SK-N-MC (cell line): ENCODE data around the gene WDR26.
A peak's percentile ranks its signal among the peaks of the same experiment; 100 is the strongest.

Source experiments
- DNase-seq: peaks from one replicate; pipeline ENCODE4 v3.0.0-alpha.2; 2011; ENCODE audit warnings: low read depth, low spot score
- H3K27ac ChIP-seq: fragments of 200-600 bp; sonication (generic); 2 replicates; pipeline ENCODE4 v1.5.1; 2016; ENCODE audit warnings: mixed run types
- H3K36me3 ChIP-seq: fragments of 200-600 bp; sonication (generic); 2 replicates; pipeline ENCODE4 v1.6.1; 2017; ENCODE audit warnings: antibody characterized with exemption, low read length, mixed read lengths; ENCODE audit not compliant: insufficient read depth
- H3K4me3 ChIP-seq: fragments of 200-600 bp; sonication (generic); 2 replicates; pipeline ENCODE4 v1.5.1; 2016
- H3K9ac ChIP-seq: fragments of 200-600 bp; sonication (generic); 2 replicates; pipeline ENCODE4 v1.8.0; 2017; ENCODE audit warnings: mixed run types, mixed read lengths; ENCODE audit not compliant: insufficient read length
- H3K9me3 ChIP-seq: fragments of 200-600 bp; sonication (generic); 2 replicates; pipeline ENCODE4 v1.6.1; 2017; ENCODE audit warnings: low read depth, mild to moderate bottlenecking, antibody characterized with exemption, low read length, moderate library complexity, mixed read lengths
- EZH2 ChIP-seq: fragments of 200-600 bp; sonication (generic); IDR thresholded peaks from one replicate; pipeline ENCODE4 v1.6.1; 2017; ENCODE audit warnings: antibody characterized with exemption
- FOXP2 ChIP-seq: optimal IDR thresholded peaks from 2 replicates; pipeline ENCODE3; 2011; ENCODE audit warnings: mild to moderate bottlenecking, moderate library complexity; ENCODE audit not compliant: insufficient read depth; ENCODE audit errors: extremely low read length, control extremely low read depth
- POLR2AphosphoS5 ChIP-seq: IDR thresholded peaks from 2 replicates; pipeline ENCODE4 v1.6.1; 2012; ENCODE audit warnings: mild to moderate bottlenecking, low read depth, low read length, borderline replicate concordance

Gene WDR26

DNA sequence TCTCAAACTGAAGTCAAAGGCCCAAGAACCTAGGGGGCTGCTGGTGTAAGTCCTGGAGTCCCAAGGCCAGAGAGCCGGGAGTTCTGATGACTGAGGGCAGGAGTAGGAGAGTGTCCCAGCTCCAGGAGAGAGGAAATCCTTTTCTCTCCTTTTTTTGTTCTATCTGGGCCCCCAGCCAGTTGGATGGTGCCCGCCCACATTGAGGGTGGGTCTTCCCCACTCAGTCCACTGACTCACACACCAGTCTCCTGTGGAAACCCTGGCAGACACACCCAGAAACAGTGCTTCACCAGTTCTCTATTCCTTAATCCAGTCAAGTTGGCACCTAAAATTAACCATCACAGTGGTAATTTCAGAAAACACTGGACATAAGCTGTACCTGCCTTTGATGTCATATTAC lies 12.7 kb upstream of the WDR26 start:
- no peak overlapping the region for H3K4me3 ChIP-seq
- no peak for TF ChIP-seq POLR2AphosphoS5
- no peak for TF ChIP-seq FOXP2
- no peak for TF ChIP-seq EZH2
- DNase-seq = no peak
- H3K9ac ChIP-seq = no peak overlapping the region
- H3K36me3 ChIP-seq = no peaks in the 10 kb centered on the region
- no peaks in the 10 kb centered on the region for H3K9me3 ChIP-seq
- no peak overlapping the region for H3K27ac ChIP-seq

GRCh38 chr1:224438989-224439388 lies 4.4 kb upstream of the WDR26 start:
- Histone ChIP-seq H3K9me3 (no peaks in the 10 kb centered on the region), H3K9ac (no peak overlapping the region), H3K27ac (no peak overlapping the region), H3K4me3 (no peak overlapping the region), H3K36me3 (no peaks in the 10 kb centered on the region; the same call in 1 of the 2 replicates)
- no peak for DNase-seq
- TF ChIP-seq EZH2 (no peak), POLR2AphosphoS5 (no peak), FOXP2 (no peak)

GRCh38 chr1:224435999-224436398 lies 1.4 kb upstream of the WDR26 start:
- H3K9me3 ChIP-seq = no peaks in the 10 kb centered on the region
- peak overlapping the region; percentile 81 for H3K4me3 ChIP-seq
- peaks cover 8% of the 10 kb centered on the region for H3K36me3 ChIP-seq
- no peak overlapping the region for H3K27ac ChIP-seq
- peak overlapping the region; percentile 92 for H3K9ac ChIP-seq
- DNase-seq = no peak
- no peak for TF ChIP-seq FOXP2
- TF ChIP-seq EZH2 = no peak
- TF ChIP-seq POLR2AphosphoS5 = no peak

DNA sequence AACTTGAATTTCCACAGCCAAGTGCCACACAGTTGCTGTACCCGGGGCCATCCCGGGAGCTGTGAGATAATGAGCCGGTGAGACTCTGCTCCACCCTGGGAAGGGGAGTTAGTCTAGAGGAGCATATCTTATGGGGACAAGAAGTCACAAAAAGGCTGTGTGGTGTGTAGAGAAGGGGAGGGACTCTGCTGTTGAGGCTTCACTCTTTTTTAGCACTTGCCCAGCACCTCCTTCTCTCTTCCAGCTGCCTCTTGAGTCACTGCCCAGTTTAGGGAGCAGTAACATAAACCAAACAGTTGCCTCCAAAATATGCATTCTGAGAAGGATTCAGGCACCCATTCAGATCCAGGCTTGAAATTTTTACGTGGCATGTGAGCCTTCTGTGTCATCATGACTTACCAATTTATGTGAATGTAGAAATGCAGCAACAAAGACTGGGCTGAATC lies 744 bp upstream of the WDR26 start:
- DNase-seq = no peak
- Histone ChIP-seq H3K36me3 (peaks cover 8% of the 10 kb centered on the region), H3K9me3 (no peaks in the 10 kb centered on the region), H3K27ac (peak overlapping the region; percentile 63; the same call in 1 of the 2 replicates), H3K9ac (peak overlapping the region; percentile 92), H3K4me3 (peak overlapping the region; percentile 81)
- TF ChIP-seq EZH2 (no peak), FOXP2 (no peak), POLR2AphosphoS5 (no peak)

DNA sequence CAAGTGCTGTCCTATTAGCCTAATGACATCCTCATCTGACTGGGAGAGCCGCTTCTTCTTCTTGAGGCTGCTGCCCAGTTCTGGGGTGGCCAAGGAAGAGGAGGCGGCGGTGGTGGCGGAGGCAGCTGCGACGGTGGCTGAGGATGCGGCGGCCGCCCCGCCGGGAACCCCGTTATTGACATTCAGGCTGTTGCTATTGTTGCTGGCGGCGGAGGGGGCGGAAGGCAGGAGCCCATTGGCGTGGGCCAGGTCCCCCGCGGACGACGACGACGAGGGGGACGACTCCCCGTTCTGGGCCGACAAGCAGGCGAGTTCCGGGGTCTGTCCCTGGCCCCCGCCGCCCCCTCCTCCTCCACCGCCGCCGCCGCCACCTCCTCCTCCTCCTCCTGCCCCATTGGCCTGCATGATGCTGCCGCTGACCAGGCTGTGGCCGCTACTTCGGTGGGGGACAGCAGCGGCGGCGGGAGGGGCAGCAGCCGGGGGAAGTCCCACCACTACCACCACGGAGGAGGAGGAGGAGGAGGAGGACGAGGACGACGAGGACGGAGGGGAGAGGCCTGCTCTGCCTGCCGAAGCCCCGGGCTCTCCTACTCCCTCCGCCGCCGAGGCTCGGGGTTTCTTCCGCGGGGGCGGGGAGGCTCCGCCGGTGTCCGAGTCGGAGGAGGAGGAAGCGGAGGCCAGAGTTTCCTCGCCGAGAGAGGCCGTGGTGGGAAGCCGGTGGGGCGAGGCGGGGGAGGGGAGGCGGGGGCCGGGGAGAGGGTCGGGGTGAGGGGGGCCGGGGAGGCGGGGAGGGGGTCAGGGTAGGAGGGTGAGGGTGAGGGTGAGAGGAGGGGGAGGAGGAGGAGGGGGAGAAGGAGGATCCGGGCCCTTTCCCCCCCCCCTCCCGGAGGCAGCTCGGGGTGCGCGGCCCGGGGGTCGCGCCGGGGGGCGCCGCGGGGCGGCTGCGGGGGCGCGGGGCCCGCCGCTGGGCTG lies 610 bp downstream of the WDR26 start:
- no peak for TF ChIP-seq FOXP2
- no peak for TF ChIP-seq POLR2AphosphoS5
- no peak for TF ChIP-seq EZH2
- DNase-seq = no peak
- no peaks in the 10 kb centered on the region for H3K9me3 ChIP-seq
- peak overlapping the region; percentile 69 for H3K9ac ChIP-seq
- H3K36me3 ChIP-seq = peaks cover 18% of the 10 kb centered on the region
- H3K27ac ChIP-seq = no peak overlapping the region
- H3K4me3 ChIP-seq = peak overlapping the region; percentile 91

DNA sequence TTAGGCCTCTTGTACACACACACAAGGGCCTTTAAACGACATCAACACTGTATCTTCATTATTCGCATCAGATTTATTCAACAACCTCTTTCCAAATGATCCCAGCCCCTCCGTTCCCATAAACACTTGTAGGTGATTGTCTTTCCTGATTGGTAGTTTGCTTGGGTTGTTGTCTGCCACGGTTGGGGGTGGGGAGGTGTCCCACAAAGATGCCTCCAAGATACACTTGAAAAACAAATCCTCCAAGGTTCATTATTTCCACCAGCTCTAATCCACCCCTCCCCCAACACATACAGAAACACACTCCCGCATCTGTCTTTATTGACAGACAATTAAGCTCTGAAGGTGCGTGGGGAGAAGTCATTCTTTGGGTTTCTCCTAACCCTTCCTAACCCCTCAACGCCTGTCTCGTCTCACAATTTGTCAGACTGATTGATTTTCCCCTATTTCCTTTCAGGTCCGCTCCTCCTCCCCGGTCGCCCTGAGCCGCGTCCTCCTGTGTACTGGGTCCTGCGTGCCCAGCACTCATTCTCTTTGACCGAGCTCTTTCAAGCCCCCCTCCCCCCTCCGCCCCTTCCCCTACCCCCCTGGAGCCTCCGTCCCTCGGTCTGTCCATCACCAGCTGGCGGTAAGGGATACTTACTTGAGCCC lies 1.4 kb downstream of the WDR26 start:
- Histone ChIP-seq H3K9ac (peak overlapping the region; percentile 69), H3K27ac (peak overlapping the region; percentile 75), H3K4me3 (peak overlapping the region; percentile 91), H3K36me3 (peaks cover 24% of the 10 kb centered on the region), H3K9me3 (no peaks in the 10 kb centered on the region)
- DNase-seq = no peak
- TF ChIP-seq FOXP2 (no peak), EZH2 (no peak)

GRCh38 chr1:224432672-224433040 lies 1.9 kb downstream of the WDR26 start:
- Histone ChIP-seq H3K9me3 (no peaks in the 10 kb centered on the region), H3K9ac (peak overlapping the region; percentile 69), H3K27ac (peak overlapping the region; percentile 75), H3K4me3 (peak overlapping the region; percentile 91), H3K36me3 (peaks cover 29% of the 10 kb centered on the region)
- TF ChIP-seq FOXP2 (no peak), POLR2AphosphoS5 (no peak), EZH2 (no peak)
- no peak for DNase-seq

DNA sequence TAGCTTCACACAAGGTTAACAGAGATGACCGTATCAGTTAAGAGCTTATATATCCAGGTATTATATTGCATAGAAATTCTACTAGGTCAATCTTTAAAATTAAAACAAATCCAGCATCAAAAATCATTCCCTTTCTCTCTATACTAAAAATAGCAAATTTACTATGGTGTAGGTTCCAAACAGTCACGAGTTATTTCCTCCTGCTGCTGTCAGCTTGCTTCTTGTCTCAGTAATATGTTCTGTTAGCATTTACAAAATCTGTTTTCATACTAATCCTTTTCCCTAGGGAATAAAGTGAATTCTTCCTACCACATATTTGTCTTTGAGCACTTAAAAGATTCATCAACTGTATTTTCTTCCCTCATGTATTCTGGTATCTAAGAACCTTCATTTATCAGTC lies 2.5 kb downstream of the WDR26 start:
- Histone ChIP-seq H3K27ac (peak overlapping the region; percentile 75), H3K4me3 (peak overlapping the region; percentile 91), H3K9ac (peak overlapping the region; percentile 69), H3K36me3 (peaks cover 34% of the 10 kb centered on the region), H3K9me3 (no peaks in the 10 kb centered on the region)
- TF ChIP-seq FOXP2 (no peak), EZH2 (no peak), POLR2AphosphoS5 (no peak)
- peak; percentile 26 for DNase-seq
